ENCODE results near the gene EVA1A. TPM values are rescaled to one million over a fixed set of nuclear protein-coding genes. Genes with fewer than 3 reads are reported as not detected.

Gene EVA1A
- total and polyA plus RNA-seq, 12 donors: 0.53 to 4.3 (median 1.0) TPM; not detected in 3

- Histone ChIP-seq H3K27me3 (no peaks in the 10 kb centered on the region), H3K4me1 (replicated peaks in 1 of 2) (no peaks in the 10 kb centered on the region), H3K9me3 (replicated peaks in 1 of 3) (no peaks in the 10 kb centered on the region), H3K4me3 (no peak overlapping the region), H3K27ac (no peak overlapping the region), H3K36me3 (replicated peaks in 1 of 2) (no peaks in the 10 kb centered on the region)
- 77 to 84% (median 84%) methylated on average over 5 of the region's 5 CpGs for WGBS, 4 donors
- intact Hi-C loops (cut with DNase I): no loop called here
- DNase-seq: no peak
- no peak for TF ChIP-seq POLR2A (IDR thresholded peaks at IDR 0.05)
- TF ChIP-seq CTCF (IDR thresholded peaks at IDR 0.05): no peak
These were observed 35.1 kb downstream of the EVA1A start for GRCh38 chr2:75525434-75526310.

- H3K4me3 ChIP-seq: no peak overlapping the region
- no peaks in the 10 kb centered on the region for H3K27me3 ChIP-seq
- no peaks in the 10 kb centered on the region for H3K36me3 ChIP-seq (replicated peaks in 1 of 2)
- no peak for DNase-seq
- intact Hi-C loops (cut with DNase I): no loop called here
- TF ChIP-seq POLR2A (IDR thresholded peaks at IDR 0.05) (no peak), CTCF (IDR thresholded peaks at IDR 0.05) (no peak)
- H3K9me3 ChIP-seq (replicated peaks in 1 of 3): no peaks in the 10 kb centered on the region
- 70 to 80% (median 73%) methylated on average over 2 of the region's 2 CpGs for WGBS, 4 donors
- no peak overlapping the region for H3K27ac ChIP-seq
- H3K4me1 ChIP-seq (replicated peaks in 1 of 2): no peaks in the 10 kb centered on the region
These were observed 36.3 kb downstream of the EVA1A start for GRCh38 chr2:75524276-75524911.

GRCh38 chr2:75523313-75524275 lies 37.1 kb downstream of the EVA1A start:
- no peak for DNase-seq
- intact Hi-C loops (cut with DNase I): no loop called here
- 65 to 84% (median 75%) methylated on average over 6 of the region's 6 CpGs for WGBS, 4 donors
- Histone ChIP-seq H3K4me1 (replicated peaks in 1 of 2) (no peaks in the 10 kb centered on the region), H3K4me3 (no peak overlapping the region), H3K9me3 (replicated peaks in 1 of 3) (no peaks in the 10 kb centered on the region), H3K36me3 (replicated peaks in 1 of 2) (no peaks in the 10 kb centered on the region), H3K27ac (no peak overlapping the region), H3K27me3 (no peaks in the 10 kb centered on the region)
- TF ChIP-seq CTCF (IDR thresholded peaks at IDR 0.05) (no peak), POLR2A (IDR thresholded peaks at IDR 0.05) (no peak)
